Glutamatergic neuron (in vitro differentiated cells): ENCODE results near the gene MEIOC. TPM values are rescaled to one million over a fixed set of nuclear protein-coding genes. Genes with fewer than 3 reads are reported as not detected.

Experiments used
- DNase-seq: peaks from one replicate; pipeline ENCODE4 v3.0.0; 2022
- H3K27ac Mint-ChIP-seq: one replicate; pipeline ENCODE4 v1.8.0; 2020; ENCODE audit warnings: mild to moderate bottlenecking, mixed read lengths, inconsistent platforms; ENCODE audit not compliant: unreplicated experiment
- H3K27me3 Mint-ChIP-seq: one replicate; pipeline ENCODE4 v1.8.0; 2020; ENCODE audit warnings: mild to moderate bottlenecking, moderate library complexity, mixed read lengths, inconsistent platforms; ENCODE audit not compliant: unreplicated experiment
- H3K36me3 Mint-ChIP-seq: one replicate; pipeline ENCODE4 v1.8.0; 2020; ENCODE audit warnings: mild to moderate bottlenecking, mixed read lengths, inconsistent platforms; ENCODE audit not compliant: unreplicated experiment
- H3K4me1 Mint-ChIP-seq: one replicate; pipeline ENCODE4 v1.8.0; 2020; ENCODE audit warnings: mild to moderate bottlenecking, low read depth, mixed read lengths, inconsistent platforms; ENCODE audit not compliant: unreplicated experiment
- H3K4me3 Mint-ChIP-seq: one replicate; pipeline ENCODE4 v1.8.0; 2020; ENCODE audit warnings: mild to moderate bottlenecking, mixed read lengths, inconsistent platforms; ENCODE audit not compliant: unreplicated experiment
- H3K9me3 Mint-ChIP-seq: one replicate; pipeline ENCODE4 v1.8.0; 2020; ENCODE audit warnings: mild to moderate bottlenecking, moderate library complexity, mixed read lengths, inconsistent platforms; ENCODE audit not compliant: unreplicated experiment
- CTCF ChIP-seq: fragments of 200-600 bp; sonication (generic); IDR thresholded peaks from one replicate; pipeline ENCODE4 v1.5.0; 2021; ENCODE audit not compliant: partially characterized antibody, unreplicated experiment
- total RNA-seq: library from RNA; stranded (reverse); fragmentation: NEBNext Ultra II Directional; extraction: Animal tissue kit (Norgen Biotek cat#: 25700); gene quantifications from one replicate; pipeline ENCODE4 v1.2.1, GENCODE V29; 2021; ENCODE audit not compliant: unreplicated experiment

The MEIOC gene
- total RNA-seq, 1 donor from 2014 or later = not detected

- Mint-ChIP-seq H3K27me3 (peaks cover 12% of the 10 kb centered on the region), H3K27ac (no peak overlapping the region), H3K36me3 (no peaks in the 10 kb centered on the region), H3K4me1 (no peaks in the 10 kb centered on the region), H3K4me3 (no peak overlapping the region), H3K9me3 (peaks cover 2% of the 10 kb centered on the region)
- no peak for TF ChIP-seq CTCF
- DNase-seq = no peak
Observed at GRCh38 chr17:44653954-44654353, 2.3 kb upstream of the MEIOC start.

DNA sequence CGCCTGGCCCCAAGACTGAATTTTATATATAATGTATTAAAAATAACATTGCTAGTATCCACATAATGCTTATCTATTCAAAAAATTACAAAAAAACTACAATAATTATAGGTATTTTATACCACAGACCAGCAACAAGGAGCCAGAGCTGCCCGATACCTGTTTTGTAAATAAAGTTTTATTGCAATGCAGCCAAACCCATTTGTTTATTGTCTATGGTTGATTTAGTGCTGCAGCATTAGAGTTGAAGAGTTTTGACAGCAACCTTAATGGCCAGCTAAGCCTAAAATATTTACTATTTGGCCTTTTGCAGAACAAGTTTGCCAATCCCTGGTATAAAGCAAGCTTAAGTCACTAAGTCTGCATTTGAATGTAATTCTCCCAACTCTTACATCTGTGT is 5.6 kb downstream of the MEIOC start:
- DNase-seq = no peak
- peaks cover 5% of the 10 kb centered on the region for H3K27me3 Mint-ChIP-seq
- H3K27ac Mint-ChIP-seq = no peak overlapping the region
- no peaks in the 10 kb centered on the region for H3K4me1 Mint-ChIP-seq
- no peak overlapping the region for H3K4me3 Mint-ChIP-seq
- H3K36me3 Mint-ChIP-seq = no peaks in the 10 kb centered on the region
- no peaks in the 10 kb centered on the region for H3K9me3 Mint-ChIP-seq
- TF ChIP-seq CTCF = no peak

DNA sequence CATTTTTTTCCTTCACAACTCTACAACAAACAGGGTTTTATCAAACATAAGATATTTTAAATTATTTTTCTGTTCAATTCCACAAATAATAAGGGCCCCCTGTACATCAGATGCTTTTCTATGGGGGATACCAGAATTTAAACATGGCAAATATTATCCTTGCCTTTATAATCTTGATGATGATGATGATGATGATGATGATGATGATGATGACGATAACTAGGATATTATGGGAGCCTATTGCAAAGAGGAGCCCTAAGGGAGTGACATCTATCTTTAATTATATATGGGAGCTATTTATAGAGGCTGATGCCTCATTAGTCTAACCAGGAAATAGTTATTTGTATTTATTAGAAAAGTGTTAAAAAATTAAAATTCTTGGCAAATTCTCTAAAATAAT is 6.8 kb downstream of the MEIOC start:
- Mint-ChIP-seq H3K4me1 (no peaks in the 10 kb centered on the region), H3K36me3 (no peaks in the 10 kb centered on the region), H3K4me3 (no peak overlapping the region), H3K9me3 (no peaks in the 10 kb centered on the region), H3K27me3 (no peaks in the 10 kb centered on the region), H3K27ac (no peak overlapping the region)
- TF ChIP-seq CTCF = no peak
- DNase-seq = no peak

DNA sequence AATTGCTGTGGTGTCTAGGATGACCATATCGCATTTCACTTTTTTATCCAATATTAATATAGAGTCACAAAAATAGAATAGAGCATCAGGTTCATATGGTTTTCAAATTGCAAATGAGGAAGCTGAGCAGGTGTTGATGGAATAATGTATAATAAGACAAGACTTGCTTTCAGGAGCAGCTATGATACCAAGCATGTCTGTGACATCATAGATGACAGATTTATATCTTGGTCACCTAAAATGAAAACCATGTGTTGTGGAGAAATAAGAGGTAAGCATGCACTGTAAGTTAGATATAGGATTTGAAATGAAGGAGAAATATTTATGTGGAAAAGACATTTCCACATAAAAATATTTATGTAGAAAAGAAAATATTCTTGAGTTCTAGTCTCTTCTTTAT is 8.6 kb downstream of the MEIOC start:
- no peaks in the 10 kb centered on the region for H3K4me1 Mint-ChIP-seq

GRCh38 chr17:44666006-44666405 is 9.7 kb downstream of the MEIOC start:
- H3K27ac Mint-ChIP-seq = no peak overlapping the region
- H3K36me3 Mint-ChIP-seq = no peaks in the 10 kb centered on the region
- H3K4me3 Mint-ChIP-seq = no peak overlapping the region
- TF ChIP-seq CTCF = no peak
- no peaks in the 10 kb centered on the region for H3K9me3 Mint-ChIP-seq
- peaks cover 2% of the 10 kb centered on the region for H3K27me3 Mint-ChIP-seq
- no peak for DNase-seq
- H3K4me1 Mint-ChIP-seq = no peaks in the 10 kb centered on the region

More for the DNA sequence above, 8.6 kb downstream of the MEIOC start:
- DNase-seq = no peak
- Mint-ChIP-seq H3K36me3 (no peaks in the 10 kb centered on the region), H3K9me3 (no peaks in the 10 kb centered on the region), H3K4me3 (no peak overlapping the region), H3K27me3 (peaks cover 2% of the 10 kb centered on the region), H3K27ac (no peak overlapping the region)
- no peak for TF ChIP-seq CTCF
